DND-41 (cell line): ENCODE data around the gene DAAM2.

ENCODE experiments used
- CTCF ChIP-seq: IDR thresholded peaks from 2 replicates; pipeline ENCODE4 v1.5.1; 2012; ENCODE audit warnings: borderline replicate concordance, low read length, moderate library complexity, mild to moderate bottlenecking; ENCODE audit not compliant: poor library complexity, severe bottlenecking; ENCODE audit errors: extremely low read depth
- EZH2 ChIP-seq: IDR thresholded peaks from 3 replicates; pipeline ENCODE4 v1.6.1; 2012; ENCODE audit warnings: borderline replicate concordance, low read depth, mild to moderate bottlenecking, moderate library complexity, low read length, inconsistent platforms; ENCODE audit not compliant: severe bottlenecking

- TF ChIP-seq CTCF (no peak), EZH2 (no peak)
These were observed 95.7 kb downstream of the DAAM2 start for GRCh38 chr6:39887692-39888450.
